HG03378 (cell line): ENCODE results near the gene OSBPL9.
"Not testable (repeated sequence)": the region's sequence is repeated elsewhere in the genome, so short reads cannot be mapped to it uniquely, and the experiment has no call there.

Experiments
- ATAC-seq: cut with Tn5 transposase; IDR thresholded peaks from one replicate; pipeline ENCODE4 v1.9.1; 2021; ENCODE audit warnings: mild to moderate bottlenecking, moderate library complexity; ENCODE audit not compliant: unreplicated experiment

Gene OSBPL9

DNA sequence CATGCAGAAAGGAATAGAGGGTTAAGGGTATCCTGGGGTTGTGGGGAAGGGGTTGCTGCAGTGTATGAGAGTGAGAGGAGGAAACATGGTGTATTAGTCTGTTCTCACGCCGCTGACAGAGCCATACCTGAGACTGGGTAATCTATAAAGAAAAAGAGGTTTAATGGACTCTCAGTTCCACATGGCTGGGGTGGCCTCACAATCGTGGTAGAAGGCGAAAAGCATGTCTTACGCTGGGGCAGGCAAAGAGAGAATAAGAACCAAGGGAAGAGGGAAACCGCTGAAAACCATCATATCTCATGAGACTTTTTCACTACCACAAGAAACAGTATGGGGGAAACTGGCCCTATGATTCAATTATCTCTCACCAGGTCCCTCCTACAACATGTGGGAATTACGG lies 17.7 kb downstream of the OSBPL9 start:
- ATAC-seq = no peak

DNA sequence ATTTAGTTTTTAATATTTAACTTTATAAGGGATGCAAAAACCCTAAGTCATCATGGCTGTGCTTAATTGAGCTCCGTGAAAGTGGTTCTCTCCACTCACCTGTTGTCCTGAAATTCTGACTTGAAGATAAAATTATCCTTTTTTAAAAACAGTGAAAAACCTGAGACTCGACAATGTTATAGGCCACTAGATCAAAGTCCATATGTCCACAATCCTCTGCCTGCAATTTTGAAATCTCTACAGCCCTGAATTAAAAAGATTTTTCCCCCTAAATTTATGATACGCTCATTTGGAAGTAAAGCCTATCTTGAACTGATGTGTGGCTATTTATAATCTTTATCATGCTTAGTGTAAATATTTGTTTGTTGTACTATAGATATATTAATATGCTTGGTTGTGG lies 18.7 kb downstream of the OSBPL9 start:
- no peak for ATAC-seq

DNA sequence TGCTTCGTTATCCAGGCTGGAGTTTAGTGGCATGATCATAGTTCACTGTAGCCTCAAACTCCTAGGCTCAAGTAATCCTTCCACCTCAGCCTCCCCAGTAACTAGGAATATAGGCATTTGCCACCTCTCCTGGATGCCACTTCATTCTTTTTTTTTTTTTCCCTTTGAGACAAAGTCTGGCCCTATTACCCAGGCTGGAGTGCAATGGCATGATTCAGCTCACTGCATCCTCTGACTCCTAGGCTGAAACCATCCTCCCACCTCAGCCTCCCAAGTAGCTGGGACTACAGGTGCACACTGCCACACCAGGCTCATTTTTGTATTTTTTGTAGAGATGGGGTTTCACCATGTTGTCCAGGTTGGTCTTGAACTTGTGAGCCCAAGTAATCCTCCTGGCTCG lies 19.3 kb downstream of the OSBPL9 start:
- ATAC-seq = no peak

DNA sequence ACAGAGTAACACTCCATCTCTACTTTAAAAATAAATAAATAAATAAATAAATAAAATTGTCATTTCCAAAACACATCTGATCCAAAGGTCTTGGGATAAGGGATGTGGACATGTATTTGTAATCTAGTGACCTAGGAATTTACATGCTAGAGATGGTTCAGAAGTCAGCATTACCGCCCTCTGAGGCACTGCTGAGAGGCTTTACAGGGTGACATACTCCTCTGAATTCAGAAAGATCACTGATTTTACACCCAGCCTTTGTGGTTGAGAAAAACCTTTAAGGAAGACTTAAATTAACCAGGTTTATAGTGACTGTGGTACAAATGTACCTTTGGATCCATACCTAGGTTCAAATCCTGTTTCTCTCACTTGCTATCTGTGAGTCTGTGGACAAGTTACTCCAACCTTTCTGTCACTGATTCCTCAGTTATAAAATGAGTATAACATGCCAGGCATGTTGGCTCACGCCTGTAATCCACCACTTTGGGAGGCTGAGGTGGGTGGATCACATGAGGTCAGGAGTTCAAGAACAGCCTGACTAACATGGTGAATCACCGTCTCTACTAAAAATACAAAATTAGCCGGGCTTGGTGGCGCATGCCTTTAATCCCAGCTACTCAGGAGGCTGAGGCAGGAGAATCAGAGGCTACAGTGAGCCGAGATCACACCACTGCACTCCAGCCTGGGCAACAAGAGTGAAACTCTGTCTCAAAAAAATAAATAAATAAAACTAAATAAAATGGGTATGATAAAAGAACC lies 20.1 kb downstream of the OSBPL9 start:
- ATAC-seq = no peak

DNA sequence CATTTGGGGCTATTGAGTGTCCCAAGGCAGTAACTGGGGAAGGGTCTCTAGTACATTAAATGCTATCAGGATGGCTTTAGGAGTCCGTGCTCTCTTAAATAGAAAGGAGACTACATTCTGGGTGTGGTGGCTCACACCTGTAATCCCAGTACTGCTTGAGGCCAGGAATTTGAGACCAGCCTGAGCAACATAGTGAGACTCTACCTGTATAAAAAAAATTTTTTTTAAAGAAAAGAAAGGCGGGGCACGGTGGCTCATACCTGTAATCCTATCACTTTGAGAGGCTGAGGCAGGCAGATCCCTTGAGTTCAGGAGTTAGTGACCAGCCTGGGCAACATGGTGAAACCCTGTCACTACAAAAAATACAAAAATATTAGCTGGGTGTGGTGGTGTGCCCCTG lies 21.5 kb downstream of the OSBPL9 start:
- no peak for ATAC-seq

DNA sequence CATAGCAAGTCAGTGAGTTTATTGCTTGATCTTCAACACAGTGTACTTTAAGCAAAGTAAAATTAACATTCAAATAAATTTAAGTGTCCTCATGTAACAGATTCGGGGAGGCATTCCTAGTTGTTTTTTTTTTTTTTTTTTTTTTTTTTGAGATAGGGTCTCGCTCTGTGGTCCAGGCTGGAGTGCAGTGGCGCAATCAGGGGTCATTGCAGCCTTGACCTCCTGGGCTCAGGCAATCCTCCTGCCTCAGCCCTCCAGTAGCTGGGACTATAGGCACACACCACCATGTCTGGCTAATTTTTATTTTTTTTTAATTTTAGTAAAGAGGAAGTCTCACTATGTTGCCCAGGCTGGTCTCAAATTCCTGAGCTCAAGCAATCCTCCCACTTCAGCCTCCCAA lies 22.8 kb downstream of the OSBPL9 start:
- no peak for ATAC-seq

DNA sequence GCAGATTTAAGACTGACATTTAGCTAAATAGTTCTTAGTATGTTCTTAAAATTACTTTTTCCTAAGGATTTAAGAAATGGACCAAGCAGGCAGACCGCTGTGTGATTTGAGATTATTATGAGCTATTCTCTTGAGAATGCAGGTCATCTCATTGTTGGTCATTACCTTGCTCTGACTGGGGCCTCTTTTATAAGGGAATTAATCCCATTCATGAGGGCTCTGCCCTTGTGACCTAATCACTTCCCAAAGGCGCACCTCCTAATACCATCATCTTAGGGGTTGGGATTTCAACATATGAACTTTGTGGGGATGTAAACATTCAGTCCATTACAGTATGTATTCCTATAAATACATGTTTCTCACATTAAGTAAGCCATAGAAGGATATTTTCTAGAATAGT lies 24.2 kb downstream of the OSBPL9 start:
- ATAC-seq = no peak

DNA sequence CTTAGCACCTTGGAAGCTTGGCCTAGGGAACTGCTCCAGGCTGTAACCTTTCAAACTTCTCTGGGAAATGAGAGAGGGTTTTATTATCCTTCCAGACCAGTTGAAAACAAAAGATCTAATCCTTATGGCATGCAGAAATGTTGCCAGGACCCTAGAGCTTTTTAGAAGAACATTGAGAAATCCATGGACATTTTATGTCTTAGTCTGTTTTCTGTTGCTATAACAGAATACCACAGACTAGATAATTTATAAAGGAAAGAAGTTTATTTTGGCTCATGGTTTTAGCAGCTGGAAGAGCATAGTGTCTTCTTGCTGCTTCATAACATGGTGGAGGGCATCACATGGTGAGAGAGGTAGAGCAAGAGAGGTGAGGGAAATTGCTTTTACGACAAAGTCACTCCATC lies 25.8 kb downstream of the OSBPL9 start:
- no peak for ATAC-seq

DNA sequence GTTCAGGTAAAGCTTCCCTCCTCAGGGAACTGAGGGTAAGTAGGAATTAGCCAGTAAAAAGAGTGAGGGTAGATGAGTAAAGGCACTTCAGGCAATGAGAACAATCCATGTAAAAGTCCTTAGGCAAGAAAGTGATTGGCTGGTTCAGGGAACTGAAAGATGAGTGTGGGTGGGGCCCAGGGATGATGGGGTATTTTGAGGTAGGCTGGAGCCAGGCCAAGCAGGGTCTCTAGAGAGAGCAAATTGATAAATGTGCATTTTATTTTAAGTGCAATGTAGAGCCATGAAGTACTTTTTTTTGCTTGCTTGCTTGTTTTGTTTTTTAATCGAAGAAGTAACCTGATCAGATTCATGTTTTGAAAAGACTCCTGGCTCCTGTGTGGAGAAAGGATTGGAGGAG lies 26.5 kb downstream of the OSBPL9 start:
- no peak for ATAC-seq

DNA sequence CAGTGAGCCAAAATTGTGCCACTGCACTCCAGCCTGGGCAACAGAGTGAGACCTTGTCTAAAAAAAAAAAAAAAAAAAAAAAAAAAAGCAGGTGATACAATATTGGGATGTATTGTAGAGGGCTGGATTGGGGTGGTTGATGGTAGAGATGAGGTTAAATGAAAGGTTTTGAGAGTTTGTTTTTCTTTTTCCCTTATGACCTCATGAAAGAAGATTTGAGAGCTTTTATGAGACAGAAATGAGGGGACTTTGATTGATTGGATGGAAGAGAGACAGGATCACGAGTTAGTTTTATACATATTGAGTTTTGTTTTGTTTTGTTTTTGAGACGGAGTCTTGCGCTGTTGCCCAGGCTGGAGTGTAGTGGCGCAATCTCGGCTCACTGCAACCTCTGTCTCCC lies 27.1 kb downstream of the OSBPL9 start:
- ATAC-seq = no peak

DNA sequence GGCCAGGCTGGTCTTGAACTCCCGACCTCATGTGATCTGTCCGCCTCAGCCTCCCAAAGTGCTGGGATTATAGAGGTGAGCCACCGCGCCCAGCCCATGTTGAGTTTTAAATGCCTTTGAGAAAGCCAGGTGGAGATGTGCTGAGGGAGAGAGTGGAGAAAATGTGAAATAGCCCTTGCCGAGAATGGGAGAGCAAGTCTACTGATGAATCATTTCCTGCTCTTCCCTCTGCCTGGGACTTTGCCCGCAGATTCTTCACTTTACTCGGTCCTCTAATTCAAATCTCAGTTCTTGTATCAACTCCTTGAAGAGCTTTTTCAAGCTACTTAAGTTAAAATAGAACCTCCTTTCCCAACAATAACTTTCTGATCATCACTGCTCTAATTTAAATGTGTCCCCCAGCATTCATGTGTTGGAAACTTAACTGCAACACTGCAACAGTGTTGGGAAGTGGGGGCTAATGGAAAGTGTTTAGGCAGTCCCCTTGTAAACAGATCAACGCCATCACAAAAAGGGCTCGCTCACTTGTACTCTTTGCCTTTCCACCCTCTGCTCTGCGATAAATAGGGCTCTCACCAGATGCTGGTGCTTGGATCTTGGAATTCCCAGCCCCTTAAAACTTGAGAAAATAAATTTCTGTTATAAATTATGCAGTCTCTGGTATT lies 27.8 kb downstream of the OSBPL9 start:
- ATAC-seq = no peak

DNA sequence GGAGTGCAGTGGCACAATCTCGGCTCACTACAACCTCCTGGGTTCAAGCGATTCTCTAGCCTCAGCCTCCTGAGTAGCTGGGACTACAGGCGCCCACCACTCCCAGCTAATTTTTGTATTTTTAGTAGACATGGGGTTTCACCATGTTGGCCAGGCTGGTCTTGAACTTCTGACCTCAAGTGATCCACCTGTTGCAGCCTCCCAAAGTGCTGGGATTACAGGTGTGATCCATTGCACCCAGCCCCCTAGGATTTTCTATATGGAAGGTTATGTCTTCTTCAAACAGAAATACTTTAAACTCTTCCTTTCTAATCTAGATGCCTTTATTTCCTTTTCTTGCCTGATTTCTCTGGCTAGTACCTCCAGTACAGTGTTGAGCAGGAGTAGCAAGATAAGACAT lies 29.7 kb downstream of the OSBPL9 start:
- not testable (repeated sequence) for ATAC-seq

DNA sequence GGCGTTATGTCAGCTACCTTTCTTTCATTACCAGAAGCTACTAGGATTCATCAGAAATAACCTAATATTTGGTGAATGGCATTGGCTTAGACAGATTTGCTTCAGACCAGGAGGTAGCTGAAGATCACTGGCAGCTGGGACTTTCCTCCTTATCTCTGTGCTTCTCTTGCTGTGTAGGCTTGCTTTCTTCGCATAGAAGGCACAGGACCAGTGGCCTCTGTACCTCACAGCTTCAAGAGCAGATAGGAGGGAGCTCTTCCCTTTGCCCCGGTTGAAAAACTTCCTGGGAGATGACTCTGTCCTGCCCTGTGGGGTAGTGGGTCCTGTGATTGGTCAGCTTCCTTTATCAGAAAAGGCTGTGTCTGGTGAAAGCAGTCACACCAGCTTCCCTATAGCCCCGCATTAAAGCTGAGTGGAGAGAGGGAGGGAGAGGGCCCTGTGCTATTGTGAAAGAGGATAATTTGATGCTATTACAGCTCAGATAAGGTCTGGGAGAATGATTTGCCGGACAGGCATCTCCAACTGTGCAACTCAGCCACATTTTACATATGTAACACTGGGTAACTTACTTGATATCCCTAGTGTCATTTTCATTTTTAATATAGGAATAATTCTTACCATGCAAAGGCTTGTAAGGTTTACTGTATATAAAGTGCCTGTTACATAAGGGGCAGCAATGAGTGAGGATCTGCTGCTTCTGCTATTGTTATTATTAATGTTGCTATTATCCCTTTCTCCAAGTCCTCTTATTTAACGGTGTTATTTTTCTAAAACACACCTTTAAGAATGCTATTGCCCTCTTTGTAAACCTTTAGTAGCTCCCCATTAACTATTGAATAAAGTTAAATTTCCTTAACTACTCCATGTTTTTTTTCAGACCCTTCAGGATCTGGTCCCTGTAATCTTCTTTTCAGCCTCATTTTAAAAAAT lies 31.6 kb downstream of the OSBPL9 start:
- ATAC-seq = no peak

DNA sequence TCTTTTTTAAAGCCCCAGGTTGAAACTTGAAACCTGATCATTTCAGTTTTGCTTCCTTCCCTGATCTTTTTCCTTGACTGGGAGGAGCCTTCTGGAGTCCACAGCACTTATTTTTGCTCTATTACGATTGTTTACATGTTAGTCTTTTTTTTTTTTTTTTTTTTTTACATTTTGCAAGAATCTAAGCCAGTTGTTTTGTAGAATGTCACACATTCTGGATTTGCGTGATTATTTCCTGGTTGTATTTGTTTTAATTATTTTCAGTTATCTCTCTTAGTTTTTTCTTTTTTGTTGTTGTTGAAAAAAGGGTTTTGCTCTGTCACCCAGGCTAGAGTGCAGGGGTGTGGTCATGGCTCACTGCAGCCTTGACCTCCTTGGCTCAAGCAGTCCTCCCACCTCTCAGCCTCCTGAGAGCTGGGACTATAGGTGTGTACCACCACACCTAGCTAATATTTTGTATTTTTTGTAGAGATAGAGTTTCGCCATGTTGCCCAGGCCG lies 32.8 kb downstream of the OSBPL9 start:
- ATAC-seq = no peak

DNA sequence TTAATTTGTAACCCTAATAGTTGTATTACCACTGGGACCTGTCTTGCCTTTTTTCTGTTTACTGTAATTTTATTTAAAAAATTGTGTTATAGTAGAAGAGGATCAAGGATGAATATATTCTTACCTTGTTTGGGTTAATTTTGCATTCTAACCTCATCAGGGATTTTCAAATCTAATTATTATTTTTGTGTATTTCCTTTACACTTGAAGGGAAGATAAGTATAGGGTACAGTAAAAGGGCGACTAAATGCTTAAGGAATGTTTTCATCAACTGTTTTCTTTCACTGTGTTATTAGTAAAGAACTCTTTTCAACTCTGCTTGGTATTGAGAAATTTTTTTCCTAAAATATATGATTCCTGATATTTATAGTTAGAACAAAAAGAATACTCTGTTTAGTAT lies 33.3 kb downstream of the OSBPL9 start:
- no peak for ATAC-seq

DNA sequence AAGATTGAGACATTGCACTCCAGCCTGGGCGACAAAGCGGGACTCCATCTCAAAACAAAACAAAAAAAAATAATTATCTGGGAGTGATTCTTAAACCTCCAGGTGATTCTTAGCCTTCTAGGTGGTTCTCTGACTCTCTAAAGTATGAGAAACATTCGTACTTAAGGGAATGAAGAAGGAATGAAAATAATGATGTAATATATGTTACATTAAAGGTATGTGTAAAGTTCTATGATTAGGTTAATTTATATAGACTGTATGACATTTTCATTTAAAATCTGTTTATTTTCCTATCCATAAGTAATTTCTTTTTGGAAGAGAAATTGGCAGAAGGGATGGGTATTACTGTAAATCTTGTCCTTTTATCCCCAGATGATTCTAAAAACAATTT lies 34.7 kb downstream of the OSBPL9 start:
- ATAC-seq = no peak

DNA sequence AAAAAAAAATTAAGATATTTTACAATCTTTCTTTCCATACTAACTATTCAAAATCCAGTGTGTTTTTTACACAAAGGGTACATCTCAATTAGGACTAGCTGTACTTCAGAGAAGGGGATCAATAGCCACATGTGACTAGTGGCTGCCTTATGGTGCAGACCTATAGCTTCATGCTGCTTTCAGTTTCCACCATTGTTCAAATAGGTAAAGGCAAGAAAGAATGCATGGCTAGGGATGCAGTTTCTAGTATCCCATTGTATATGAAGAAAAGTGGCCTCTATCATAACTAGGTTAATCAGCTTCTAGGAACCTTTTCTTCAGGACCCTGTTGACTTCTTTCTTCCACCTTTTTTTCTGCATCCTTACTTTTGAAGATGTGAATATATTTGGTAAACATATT lies 35.7 kb downstream of the OSBPL9 start:
- ATAC-seq = no peak

DNA sequence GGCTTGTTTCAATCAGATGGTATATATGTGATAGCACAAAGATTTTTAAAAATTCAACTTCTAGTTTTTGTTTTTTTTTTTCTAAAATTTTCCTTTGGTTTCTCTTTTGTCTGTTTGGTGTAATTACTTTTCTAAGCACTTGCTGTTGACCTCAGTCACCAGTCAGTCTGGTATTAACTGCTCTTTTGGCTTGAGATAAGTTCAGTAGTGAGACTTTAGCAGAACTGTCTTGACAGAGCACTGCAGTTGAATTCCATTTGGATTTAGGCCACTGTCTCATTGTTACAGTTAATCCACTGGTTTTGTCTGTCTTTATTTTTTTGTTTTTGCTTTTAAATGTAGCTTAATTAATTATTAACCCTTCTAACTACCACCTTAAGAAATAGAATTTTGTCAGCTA lies 36.2 kb downstream of the OSBPL9 start:
- no peak for ATAC-seq

DNA sequence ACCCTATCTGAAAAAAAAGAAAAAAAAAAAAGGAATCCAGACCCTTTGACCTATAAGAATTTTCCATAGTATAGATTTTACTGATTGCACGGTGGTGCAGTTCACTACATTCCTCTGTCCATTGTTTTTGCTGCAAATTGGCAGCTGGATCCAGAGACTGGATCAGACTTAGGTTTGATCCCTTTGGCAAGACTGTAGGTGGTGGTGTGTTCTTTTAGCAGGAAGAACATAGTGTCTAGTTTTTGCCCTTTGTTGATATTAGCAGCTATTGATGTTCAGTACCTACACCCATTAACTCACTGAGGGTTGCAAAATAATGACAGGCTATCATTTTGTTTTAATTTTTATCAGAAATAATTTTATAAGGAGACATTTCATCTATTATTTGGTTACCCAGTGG lies 37.1 kb downstream of the OSBPL9 start:
- ATAC-seq = no peak

DNA sequence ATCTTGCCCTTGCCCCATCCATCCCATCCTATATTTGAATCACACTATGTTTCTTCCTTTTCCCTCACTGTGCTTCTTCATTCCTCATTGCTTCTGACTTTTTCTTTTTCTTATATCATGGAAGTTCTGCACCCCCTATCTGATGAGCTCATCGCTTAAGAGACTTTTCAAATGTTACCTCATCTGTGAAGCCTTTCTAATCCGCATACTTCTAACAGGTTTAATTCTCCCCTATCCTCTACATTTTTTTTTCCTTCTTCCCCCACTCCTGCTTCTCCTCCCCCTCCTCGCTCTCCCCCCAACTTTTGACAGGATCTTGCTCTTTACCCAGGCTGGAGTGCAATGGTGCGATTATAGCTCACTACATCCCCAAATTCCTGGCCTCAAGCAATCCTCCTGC lies 39.5 kb downstream of the OSBPL9 start:
- ATAC-seq = no peak

DNA sequence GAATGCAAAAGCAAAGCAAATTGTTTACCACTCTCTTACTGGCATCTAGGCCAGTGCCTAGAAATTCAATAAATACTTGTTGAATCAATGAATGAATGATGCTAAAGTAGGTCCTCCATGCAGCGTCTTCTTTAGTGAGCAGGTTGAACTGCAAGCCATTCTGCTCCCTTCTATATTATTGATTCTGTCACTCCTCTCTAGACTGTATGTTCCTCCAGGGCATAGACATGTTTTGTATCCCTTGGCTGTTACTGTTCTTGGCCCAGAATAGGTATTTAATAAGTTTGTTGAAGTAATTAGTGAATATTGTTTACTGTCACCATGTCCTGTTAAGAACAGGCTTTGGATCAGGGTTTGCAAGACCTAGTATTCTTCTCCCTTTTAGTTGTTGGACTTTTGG lies 43.7 kb downstream of the OSBPL9 start:
- ATAC-seq = no peak
